Activated CD8-positive, alpha-beta memory T cell treated with anti-CD3 and anti-CD28 coated beads for 4 hours (primary cell): ENCODE results near the gene KRTAP10-7.
"Not testable (repeated sequence)": the region's sequence is repeated elsewhere in the genome, so short reads cannot be mapped to it uniquely, and the experiment has no call there.

Experiments used
- DNase-seq, 2 donors: peaks; one replicate each; pipeline ENCODE4 v3.0.0-alpha.2; 2020; ENCODE audit warnings: low read depth in 2 of 2

The KRTAP10-7 gene

GRCh38 chr21:44571844-44572782, 28.3 kb upstream of the KRTAP10-7 start:
- DNase-seq, result no peak

- DNase-seq, result no peak
Measured at GRCh38 chr21:44572959-44573583, 27.3 kb upstream of the KRTAP10-7 start.

GRCh38 chr21:44573630-44574456, 26.6 kb upstream of the KRTAP10-7 start, which contains the start of gene KRTAP10-4:
TSS of gene KRTAP10-4 (plus strand) at chr21:44573729. CDS start at chr21:44573759, 30 bp downstream.
- not testable (repeated sequence) for DNase-seq

DNA sequence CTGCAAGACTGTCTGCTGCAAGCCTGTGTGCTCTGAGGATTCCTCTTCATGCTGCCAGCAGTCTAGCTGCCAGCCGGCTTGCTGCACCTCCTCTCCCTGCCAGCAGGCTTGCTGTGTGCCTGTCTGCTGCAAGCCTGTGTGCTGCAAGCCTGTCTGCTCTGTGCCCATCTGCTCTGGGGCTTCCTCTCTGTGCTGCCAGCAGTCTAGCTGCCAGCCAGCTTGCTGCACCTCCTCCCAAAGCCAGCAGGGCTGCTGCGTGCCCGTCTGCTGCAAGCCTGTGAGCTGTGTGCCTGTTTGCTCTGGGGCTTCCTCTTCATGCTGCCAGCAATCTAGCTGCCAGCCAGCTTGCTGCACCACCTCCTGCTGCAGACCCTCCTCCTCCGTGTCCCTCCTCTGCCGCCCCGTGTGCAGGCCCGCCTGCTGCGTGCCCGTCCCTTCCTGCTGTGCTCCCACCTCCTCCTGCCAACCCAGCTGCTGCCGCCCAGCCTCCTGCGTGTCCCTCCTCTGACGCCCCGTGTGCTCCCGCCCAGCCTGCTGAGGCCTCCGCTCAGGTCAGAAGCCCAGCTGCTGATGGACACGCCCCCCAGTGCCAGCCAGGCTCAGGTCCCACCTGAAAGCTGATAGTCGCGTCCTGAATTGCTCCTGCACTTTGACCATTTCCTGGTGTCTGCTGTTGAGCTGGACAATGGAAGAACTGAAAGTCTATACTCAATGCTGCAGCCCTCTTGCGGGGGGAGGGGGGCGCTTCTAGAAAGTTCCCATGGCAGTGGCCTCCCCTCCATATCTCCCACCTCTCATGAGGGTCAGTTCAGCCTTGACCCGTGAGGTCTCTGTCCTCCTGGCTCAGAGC, 25.7 kb upstream of the KRTAP10-7 start:
- no peak for DNase-seq

DNA sequence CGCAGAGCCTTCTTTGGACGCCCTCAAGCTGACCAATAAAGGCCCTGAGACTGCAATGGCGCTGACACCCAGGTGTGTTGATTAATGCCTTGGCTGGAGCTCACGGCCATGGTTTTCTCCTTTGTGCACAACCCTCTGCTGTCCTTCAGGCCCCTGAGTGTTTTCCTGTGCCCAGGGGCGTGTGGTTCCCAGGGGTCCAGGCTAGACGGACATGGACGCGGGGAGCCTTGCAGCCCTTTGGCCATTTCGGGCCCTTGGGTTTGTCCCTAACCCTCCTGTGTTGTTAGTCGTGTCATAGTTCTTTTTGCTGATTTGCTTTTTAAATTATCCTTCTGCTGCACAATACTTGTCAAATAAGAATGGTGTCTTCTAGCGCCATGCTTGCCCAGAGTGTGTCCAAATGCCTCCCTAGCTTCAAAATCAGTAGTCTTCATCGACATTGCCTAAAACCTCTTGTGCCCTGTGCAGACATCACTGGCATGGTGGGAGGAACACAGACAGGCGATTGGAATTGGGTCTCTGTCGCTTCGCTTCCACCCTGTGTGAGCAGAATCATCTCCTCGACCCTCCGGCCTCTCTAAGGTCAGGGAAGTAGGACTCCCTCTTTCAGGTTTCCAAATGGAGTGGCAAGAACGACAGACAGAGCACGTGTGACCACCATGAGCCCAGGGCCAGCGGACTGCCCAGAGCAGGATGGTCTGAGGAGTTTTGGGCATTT, 24.9 kb upstream of the KRTAP10-7 start:
- no peak for DNase-seq

DNA sequence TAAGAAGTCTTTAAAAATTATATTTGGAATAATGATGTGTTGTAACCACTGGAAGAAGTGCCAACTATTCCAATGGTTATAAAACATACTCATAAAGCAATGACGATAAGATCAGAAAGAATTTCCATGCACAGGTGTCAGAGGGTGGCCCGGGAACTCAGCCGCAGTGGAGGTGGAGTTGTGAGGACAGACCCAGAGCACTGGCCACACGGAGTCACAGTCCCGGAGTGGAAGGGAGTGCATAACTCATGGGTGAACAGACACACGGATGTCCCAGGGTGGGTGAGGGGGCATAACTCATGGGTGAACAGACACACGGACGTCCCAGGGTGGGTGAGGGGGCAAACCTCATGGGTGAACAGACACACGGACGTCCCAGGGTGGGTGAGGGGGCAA, 24.4 kb upstream of the KRTAP10-7 start:
- DNase-seq, result no peak

DNA sequence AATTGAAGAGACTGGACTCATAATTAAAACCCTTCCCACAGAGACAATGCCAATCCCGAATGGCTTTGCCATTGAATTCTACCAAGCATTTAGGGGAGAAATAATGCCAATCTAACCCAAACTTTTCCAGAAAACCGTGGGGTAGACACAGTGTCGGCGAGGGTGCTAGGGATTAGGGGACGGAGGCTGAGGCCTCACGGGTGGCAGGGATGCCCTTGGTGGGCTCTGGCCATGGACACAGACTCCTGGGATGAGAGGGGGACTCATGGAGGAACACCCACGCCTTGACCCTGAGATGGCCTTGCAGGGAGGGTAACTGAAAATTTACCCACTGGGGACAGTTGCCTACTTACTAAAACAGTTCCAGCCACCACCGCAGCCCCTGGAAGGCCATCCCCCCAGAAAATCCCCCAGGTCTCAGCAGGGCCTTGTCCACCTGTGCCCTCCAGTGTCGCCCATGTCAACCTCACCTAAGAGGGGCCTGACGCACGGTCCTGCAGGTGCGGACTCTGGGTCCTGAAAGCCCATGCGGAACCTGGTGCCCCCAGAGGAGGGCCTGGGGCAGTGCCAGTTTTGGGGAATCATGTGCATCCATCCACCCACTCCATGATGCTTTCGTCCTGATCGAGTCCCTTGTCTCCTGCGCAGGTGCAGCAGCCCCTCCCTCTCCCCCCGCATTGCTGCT, 21.9 kb upstream of the KRTAP10-7 start:
- DNase-seq, result no peak

- no peak for DNase-seq
Measured at GRCh38 chr21:44579056-44579832, 21.2 kb upstream of the KRTAP10-7 start.

GRCh38 chr21:44579833-44580144, 20.6 kb upstream of the KRTAP10-7 start:
- DNase-seq, result no peak

- DNase-seq, result not testable (repeated sequence)
Measured at GRCh38 chr21:44580231-44580821, 20.1 kb upstream of the KRTAP10-7 start, which contains the start of gene KRTAP10-5. TSS of gene KRTAP10-5 (minus strand) at chr21:44580604. CDS start at chr21:44580578, 26 bp downstream.

GRCh38 chr21:44581158-44581557, 19.2 kb upstream of the KRTAP10-7 start:
- DNase-seq, result no peak

GRCh38 chr21:44582055-44582454, 18.3 kb upstream of the KRTAP10-7 start:
- DNase-seq, result no peak

- no peak for DNase-seq
Measured at GRCh38 chr21:44583089-44583799, 17.2 kb upstream of the KRTAP10-7 start.

GRCh38 chr21:44583800-44584147, 16.6 kb upstream of the KRTAP10-7 start:
- DNase-seq, result no peak

- no peak for DNase-seq
Measured at GRCh38 chr21:44585892-44586291, 14.5 kb upstream of the KRTAP10-7 start.

DNA sequence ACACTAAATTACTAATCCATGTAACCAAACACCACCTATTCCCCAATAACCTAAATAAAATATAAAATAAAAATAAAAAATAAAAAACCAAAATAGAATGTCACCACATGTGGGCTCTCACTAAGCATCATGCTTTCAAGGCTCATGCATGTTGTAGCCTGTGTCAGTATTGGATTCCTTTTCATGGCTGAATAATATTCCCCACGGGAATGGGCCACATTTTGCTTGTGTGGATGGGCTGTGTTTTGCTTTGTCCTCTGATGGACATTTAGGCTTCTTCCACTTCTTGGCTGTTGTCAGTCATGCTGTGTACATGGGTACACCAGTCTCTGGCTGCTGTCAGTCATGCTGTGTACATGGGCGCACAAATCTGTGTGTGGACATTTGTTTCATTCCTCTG, 11.3 kb upstream of the KRTAP10-7 start:
- no peak for DNase-seq

DNA sequence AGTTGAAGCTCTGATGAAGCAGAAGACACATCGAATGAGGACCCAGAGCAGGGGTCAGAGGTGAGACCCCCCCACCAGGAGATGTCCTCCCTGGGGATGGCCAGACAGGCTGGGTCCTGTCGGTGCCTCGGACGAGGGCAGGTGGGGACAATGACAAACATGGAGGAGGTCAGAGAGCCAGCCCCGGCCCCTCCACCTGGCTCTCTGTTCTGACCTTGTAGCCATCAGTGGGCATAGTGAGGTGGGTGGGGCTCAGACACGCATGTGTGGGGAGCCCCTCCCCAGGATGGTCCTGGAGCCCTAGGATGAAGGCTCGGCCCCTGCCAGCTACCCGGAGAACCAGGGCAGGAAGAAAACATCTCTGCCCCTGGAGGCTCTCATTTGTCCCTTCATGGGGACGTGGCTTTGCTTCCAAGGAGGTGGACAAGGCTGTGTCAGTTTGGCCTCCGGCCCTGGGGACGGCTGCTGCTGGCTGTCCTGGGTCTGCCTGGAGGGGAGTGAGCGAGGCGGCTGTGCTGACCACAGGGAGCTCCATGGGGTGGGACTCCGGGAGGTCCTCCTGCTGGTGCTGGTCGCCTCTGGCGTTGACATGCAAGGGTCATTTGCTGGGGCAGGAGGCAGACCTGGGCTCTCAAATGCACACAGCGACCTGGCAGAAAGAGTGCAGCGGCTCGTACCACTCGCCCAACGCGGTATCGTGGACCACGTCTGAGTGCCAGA, 10.7 kb upstream of the KRTAP10-7 start:
- no peak for DNase-seq

GRCh38 chr21:44590311-44590721, 10.1 kb upstream of the KRTAP10-7 start:
- no peak for DNase-seq
